ENCODE data around the gene TBC1D24. TPM values are rescaled to one million over a fixed set of nuclear protein-coding genes. Genes with fewer than 3 reads are reported as not detected.

TBC1D24 gene
- total RNA-seq, 1 donor: 19.4 TPM

GRCh38 chr16:2513405-2514332, 38.7 kb downstream of the TBC1D24 start, which contains the start of gene ATP6V0C:
Gene ATP6V0C (plus strand): TSS chr16:2513952. CDS start chr16:2514104, 152 bp downstream.
- DNase-seq (ENCODE audit: low read depth): peak; percentile 88
- H3K4me3 ChIP-seq (ENCODE audit: low read depth, low read length): peak within 1 kb of the TSS; percentile 96

GRCh38 chr16:2514333-2515179, 39.6 kb downstream of the TBC1D24 start:
- peak; percentile 32 for DNase-seq (ENCODE audit: low read depth)

More at GRCh38 chr16:2513405-2514332, 38.7 kb downstream of the TBC1D24 start, which contains the start of gene ATP6V0C:
- no peak for TF ChIP-seq CTCF (IDR thresholded peaks at IDR 0.05; ENCODE audit: insufficient read depth, low read depth, low read length)

GRCh38 chr16:2515180-2515851, 40.4 kb downstream of the TBC1D24 start:
- DNase-seq (ENCODE audit: low read depth): no peak
- TF ChIP-seq CTCF (IDR thresholded peaks at IDR 0.05; ENCODE audit: insufficient read depth, low read depth, low read length): no peak

More at GRCh38 chr16:2514333-2515179, 39.6 kb downstream of the TBC1D24 start:
- no peak for TF ChIP-seq CTCF (IDR thresholded peaks at IDR 0.05; ENCODE audit: insufficient read depth, low read depth, low read length)
- H3K4me3 ChIP-seq (ENCODE audit: low read depth, low read length): peak overlapping the region; percentile 96

GRCh38 chr16:2516391-2517240, 41.7 kb downstream of the TBC1D24 start:
- H3K4me3 ChIP-seq (ENCODE audit: low read depth, low read length): peak overlapping the region; percentile 3
- no peak for TF ChIP-seq CTCF (IDR thresholded peaks at IDR 0.05; ENCODE audit: insufficient read depth, low read depth, low read length)
- DNase-seq (ENCODE audit: low read depth): no peak

More at GRCh38 chr16:2515180-2515851, 40.4 kb downstream of the TBC1D24 start:
- H3K4me3 ChIP-seq (ENCODE audit: low read depth, low read length): peak overlapping the region; percentile 96

GRCh38 chr16:2517954-2518605, 43.2 kb downstream of the TBC1D24 start:
- TF ChIP-seq CTCF (IDR thresholded peaks at IDR 0.05; ENCODE audit: insufficient read depth, low read depth, low read length): no peak
- no peak for DNase-seq (ENCODE audit: low read depth)
- H3K4me3 ChIP-seq (ENCODE audit: low read depth, low read length): no peak overlapping the region

Measured in fibroblast of villous mesenchyme (primary cell).